Activated B cell treated with CpG ODN at 0.5 μM for 24 hours (primary cell): Measurements from ENCODE around the gene PNLIPRP1. TPM values are rescaled to one million over a fixed set of nuclear protein-coding genes. Genes with fewer than 3 reads are reported as not detected.

ENCODE experiments used
- ATAC-seq: fragments of 200-7000 bp; cut with Tn5 transposase; one replicate; pipeline ENCODE4 v1.10.0; 2021; ENCODE audit warnings: low read depth, mild to moderate bottlenecking, moderate library complexity
- CTCF ChIA-PET: fragments of 350-600 bp; sonication (Branson Sonifier 250); formaldehyde crosslinking; loops from one replicate; lab custom pipeline; 2021; ENCODE audit warnings: antibody characterized with exemption; lab: Charles Lee
- POLR2A ChIA-PET: fragments of 350-600 bp; sonication (Branson Sonifier 250); formaldehyde crosslinking; loops from one replicate; lab custom pipeline; 2021; ENCODE audit warnings: antibody characterized with exemption; lab: Charles Lee
- DNase-seq: peaks from one replicate; pipeline ENCODE4 v3.0.0; 2022
- H3K27ac Mint-ChIP-seq: one replicate; pipeline ENCODE4 v1.8.0; 2020; ENCODE audit warnings: mixed read lengths
- H3K27me3 Mint-ChIP-seq: one replicate; pipeline ENCODE4 v1.8.0; 2021; ENCODE audit warnings: mixed read lengths
- H3K36me3 Mint-ChIP-seq: one replicate; pipeline ENCODE4 v1.8.0; 2021; ENCODE audit warnings: low read depth, mixed read lengths
- H3K4me1 Mint-ChIP-seq: one replicate; pipeline ENCODE4 v1.8.0; 2021; ENCODE audit warnings: mixed read lengths
- H3K4me3 Mint-ChIP-seq: one replicate; pipeline ENCODE4 v1.8.0; 2020; ENCODE audit warnings: mild to moderate bottlenecking, mixed read lengths
- H3K9me3 Mint-ChIP-seq: one replicate; pipeline ENCODE4 v1.8.0; 2020; ENCODE audit warnings: mixed read lengths
- CTCF ChIP-seq: fragments of 200-600 bp; IDR thresholded peaks from one replicate; pipeline ENCODE4 v1.8.0; 2022; ENCODE audit warnings: antibody characterized with exemption, mild to moderate bottlenecking
- intact Hi-C: fragments of 100-400 bp; cut with micrococcal nuclease; formaldehyde crosslinking; loops from one replicate; pipeline ENCODE4 v1.15.1; 2024
- total RNA-seq: library from RNA; stranded (reverse); gene quantifications from 2 replicates; pipeline ENCODE4 v1.2.3, GENCODE V29; 2022

Gene PNLIPRP1
- total RNA-seq, 1 donor from 2014 or later = not detected

- no peak for TF ChIP-seq CTCF
- no peak overlapping the region for H3K4me3 Mint-ChIP-seq
- DNase-seq = no peak
- H3K9me3 Mint-ChIP-seq = no peaks in the 10 kb centered on the region
- ChIA-PET POLR2A (no interaction called here), CTCF (no interaction called here)
- no peak for ATAC-seq
- peaks cover 10% of the 10 kb centered on the region for H3K27me3 Mint-ChIP-seq
- H3K36me3 Mint-ChIP-seq = no peaks in the 10 kb centered on the region
- intact Hi-C loops = no loop called here
- H3K27ac Mint-ChIP-seq = no peak overlapping the region
- no peaks in the 10 kb centered on the region for H3K4me1 Mint-ChIP-seq
Observed at GRCh38 chr10:116625845-116626244, 35.1 kb downstream of the PNLIPRP1 start.

GRCh38 chr10:116626815-116627214 is 36.1 kb downstream of the PNLIPRP1 start:
- intact Hi-C loops = no loop called here
- ATAC-seq (no peak), DNase-seq (no peak)
- POLR2A ChIA-PET = no interaction called here
- Mint-ChIP-seq H3K27ac (no peak overlapping the region), H3K27me3 (peaks cover 10% of the 10 kb centered on the region), H3K4me1 (no peaks in the 10 kb centered on the region), H3K36me3 (no peaks in the 10 kb centered on the region), H3K4me3 (no peak overlapping the region), H3K9me3 (no peaks in the 10 kb centered on the region)
- TF ChIP-seq CTCF = no peak
- CTCF ChIA-PET = no interaction called here

- CTCF ChIA-PET = no interaction called here
Observed at GRCh38 chr10:116627386-116627933, 36.7 kb downstream of the PNLIPRP1 start.

GRCh38 chr10:116629340-116629739 is 38.6 kb downstream of the PNLIPRP1 start:
- TF ChIP-seq CTCF = no peak
- no peak for ATAC-seq

More at GRCh38 chr10:116627386-116627933, 36.7 kb downstream of the PNLIPRP1 start:
- Mint-ChIP-seq H3K9me3 (no peaks in the 10 kb centered on the region), H3K27me3 (peaks cover 10% of the 10 kb centered on the region), H3K27ac (no peak overlapping the region), H3K36me3 (no peaks in the 10 kb centered on the region), H3K4me3 (no peak overlapping the region), H3K4me1 (no peaks in the 10 kb centered on the region)
- intact Hi-C loops = no loop called here
- no peak for DNase-seq
- ATAC-seq = no peak
- no peak for TF ChIP-seq CTCF
- POLR2A ChIA-PET = no interaction called here

GRCh38 chr10:116630020-116630419 is 39.3 kb downstream of the PNLIPRP1 start:
- no peaks in the 10 kb centered on the region for H3K9me3 Mint-ChIP-seq
- no peak overlapping the region for H3K4me3 Mint-ChIP-seq
- intact Hi-C loops = no loop called here
- DNase-seq (no peak), ATAC-seq (no peak)
- H3K36me3 Mint-ChIP-seq = no peaks in the 10 kb centered on the region
- CTCF ChIA-PET = no interaction called here
- no peak overlapping the region for H3K27ac Mint-ChIP-seq
- no peak for TF ChIP-seq CTCF
- POLR2A ChIA-PET = no interaction called here
- H3K27me3 Mint-ChIP-seq = peaks cover 10% of the 10 kb centered on the region
- no peaks in the 10 kb centered on the region for H3K4me1 Mint-ChIP-seq

More at GRCh38 chr10:116629340-116629739, 38.6 kb downstream of the PNLIPRP1 start:
- Mint-ChIP-seq H3K9me3 (no peaks in the 10 kb centered on the region), H3K27me3 (peaks cover 10% of the 10 kb centered on the region), H3K27ac (no peak overlapping the region), H3K36me3 (no peaks in the 10 kb centered on the region), H3K4me1 (no peaks in the 10 kb centered on the region), H3K4me3 (no peak overlapping the region)
- DNase-seq = no peak
- intact Hi-C loops = no loop called here
- ChIA-PET CTCF (no interaction called here), POLR2A (no interaction called here)
